AG09319 (cell line): ENCODE results near the gene SCYL3.

ENCODE experiments used
- DNase-seq: peaks from one replicate; pipeline ENCODE4 v3.0.0-alpha.2; 2010; ENCODE audit warnings: low read depth; ENCODE audit errors: extremely low read depth
- TF ChIP-seq, protein P1 (sequence below): IDR thresholded peaks from 2 replicates; pipeline ENCODE4 v1.5.1; 2011; ENCODE audit warnings: low read depth, mild to moderate bottlenecking, inconsistent platforms, low read length, moderate library complexity

SCYL3 gene

DNA sequence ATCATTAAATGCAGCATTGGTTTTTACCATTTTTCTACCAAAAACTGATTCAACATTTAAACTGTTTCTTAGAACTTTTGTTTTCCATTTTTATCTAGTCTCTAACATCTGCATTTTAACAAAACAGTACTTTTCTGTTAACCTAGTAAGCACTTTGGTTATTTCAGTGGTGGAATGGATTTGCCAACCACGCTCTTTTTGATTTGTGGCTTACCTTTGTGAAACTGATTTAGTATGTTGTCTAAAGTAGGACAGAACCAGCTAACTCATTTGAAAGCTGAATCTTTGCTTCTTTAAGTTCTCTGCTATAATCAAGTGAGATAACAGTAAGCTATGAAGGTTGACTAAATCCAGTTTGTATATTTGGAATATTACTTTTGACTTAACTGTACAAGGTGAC, 57.5 kb downstream of the SCYL3 start:
- TF ChIP-seq, protein P1, sequence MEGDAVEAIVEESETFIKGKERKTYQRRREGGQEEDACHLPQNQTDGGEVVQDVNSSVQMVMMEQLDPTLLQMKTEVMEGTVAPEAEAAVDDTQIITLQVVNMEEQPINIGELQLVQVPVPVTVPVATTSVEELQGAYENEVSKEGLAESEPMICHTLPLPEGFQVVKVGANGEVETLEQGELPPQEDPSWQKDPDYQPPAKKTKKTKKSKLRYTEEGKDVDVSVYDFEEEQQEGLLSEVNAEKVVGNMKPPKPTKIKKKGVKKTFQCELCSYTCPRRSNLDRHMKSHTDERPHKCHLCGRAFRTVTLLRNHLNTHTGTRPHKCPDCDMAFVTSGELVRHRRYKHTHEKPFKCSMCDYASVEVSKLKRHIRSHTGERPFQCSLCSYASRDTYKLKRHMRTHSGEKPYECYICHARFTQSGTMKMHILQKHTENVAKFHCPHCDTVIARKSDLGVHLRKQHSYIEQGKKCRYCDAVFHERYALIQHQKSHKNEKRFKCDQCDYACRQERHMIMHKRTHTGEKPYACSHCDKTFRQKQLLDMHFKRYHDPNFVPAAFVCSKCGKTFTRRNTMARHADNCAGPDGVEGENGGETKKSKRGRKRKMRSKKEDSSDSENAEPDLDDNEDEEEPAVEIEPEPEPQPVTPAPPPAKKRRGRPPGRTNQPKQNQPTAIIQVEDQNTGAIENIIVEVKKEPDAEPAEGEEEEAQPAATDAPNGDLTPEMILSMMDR, result no peak
- no peak for DNase-seq

DNA sequence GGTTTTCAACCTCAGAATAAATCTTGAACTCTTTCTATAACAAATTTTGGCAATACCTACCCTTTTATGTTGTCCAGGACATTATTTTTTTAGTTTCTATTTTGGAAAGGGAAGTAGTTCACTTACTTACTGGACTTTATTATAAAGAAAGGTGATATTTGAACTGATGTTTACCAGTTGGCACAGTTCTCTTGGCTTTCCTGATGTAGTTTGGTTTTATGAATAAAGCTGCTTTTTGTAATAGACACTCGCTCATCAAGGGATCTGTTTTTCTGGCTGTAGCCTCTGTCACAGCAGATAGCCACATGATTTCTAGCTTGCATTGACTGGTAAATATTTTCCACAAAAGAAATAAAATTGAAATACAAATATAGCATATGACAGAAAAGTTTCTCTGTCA, 58.0 kb downstream of the SCYL3 start:
- TF ChIP-seq, protein P1, result no peak
- no peak for DNase-seq

DNA sequence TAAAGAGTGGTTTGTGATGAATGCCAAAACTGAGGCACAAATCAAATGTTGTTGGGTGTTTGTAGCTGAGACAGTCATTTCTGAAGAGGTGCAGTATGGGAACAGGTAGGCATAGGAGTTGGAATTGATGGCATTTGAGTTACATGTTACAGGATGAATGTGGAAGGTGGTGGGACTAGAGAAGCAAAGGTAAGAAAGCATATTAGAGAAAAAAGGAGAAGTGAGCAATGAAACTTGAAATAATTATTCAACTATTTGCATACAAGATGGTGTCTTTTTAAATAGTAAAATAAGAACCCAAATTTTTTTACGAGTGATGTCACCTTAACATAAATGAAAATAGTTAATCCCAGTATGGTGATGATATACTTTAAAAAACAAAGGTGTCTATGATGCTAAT, 58.8 kb downstream of the SCYL3 start:
- TF ChIP-seq, protein P1, result no peak
- DNase-seq, result no peak

DNA sequence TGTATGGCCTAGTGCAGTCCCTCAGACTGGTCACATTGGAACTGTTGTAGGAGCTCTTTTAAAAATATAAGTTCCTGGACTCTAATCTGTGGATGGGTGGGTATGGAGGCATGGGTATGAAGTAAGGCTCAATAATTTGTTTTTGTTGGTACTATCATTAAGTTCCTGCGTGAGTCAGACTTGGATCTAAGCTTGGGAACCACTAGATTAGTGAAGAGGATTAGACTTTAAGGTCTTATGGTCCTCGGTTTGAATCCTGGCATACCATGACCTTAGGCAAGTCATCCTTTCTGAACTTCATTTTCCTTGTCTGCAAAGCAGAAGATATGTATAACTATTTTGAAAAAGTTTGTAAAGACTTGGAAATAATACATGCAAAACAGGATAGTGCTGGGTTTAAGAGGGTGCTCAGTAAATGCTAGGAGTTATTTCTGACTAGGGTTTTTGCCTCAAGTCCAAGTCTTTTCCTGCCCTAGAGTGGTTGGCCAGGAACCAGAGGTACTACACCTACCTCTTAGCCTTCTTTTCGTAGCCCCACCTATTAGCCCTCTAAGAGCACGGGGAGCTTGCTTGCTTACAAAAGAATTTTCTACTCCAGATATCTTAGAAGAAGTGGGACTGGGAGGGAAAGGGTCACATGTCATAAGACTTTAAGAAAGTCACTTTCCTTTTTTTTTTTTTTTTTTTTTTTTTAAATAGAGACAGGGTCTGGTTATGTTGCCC, 60.4 kb downstream of the SCYL3 start:
- no peak for DNase-seq
- TF ChIP-seq, protein P1, result no peak

DNA sequence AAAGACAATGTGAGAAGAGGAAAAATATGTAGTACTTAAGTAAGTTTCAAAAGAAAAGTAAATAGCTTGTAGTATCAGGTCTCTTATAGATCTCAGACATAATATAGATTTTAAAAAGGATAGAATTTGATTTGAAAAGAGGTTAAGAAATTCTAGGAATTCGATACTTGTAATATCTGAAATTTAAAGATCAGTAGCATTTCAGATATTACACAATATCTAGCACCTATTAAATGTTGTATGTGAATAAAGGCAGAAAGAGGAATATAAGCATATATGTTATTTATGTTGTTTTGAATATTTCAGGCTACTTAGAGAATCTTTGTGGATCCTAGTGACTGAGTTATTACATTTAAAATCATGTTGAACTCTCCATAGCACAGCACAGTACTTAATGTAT, 64.0 kb downstream of the SCYL3 start:
- TF ChIP-seq, protein P1, result no peak
- no peak for DNase-seq

DNA sequence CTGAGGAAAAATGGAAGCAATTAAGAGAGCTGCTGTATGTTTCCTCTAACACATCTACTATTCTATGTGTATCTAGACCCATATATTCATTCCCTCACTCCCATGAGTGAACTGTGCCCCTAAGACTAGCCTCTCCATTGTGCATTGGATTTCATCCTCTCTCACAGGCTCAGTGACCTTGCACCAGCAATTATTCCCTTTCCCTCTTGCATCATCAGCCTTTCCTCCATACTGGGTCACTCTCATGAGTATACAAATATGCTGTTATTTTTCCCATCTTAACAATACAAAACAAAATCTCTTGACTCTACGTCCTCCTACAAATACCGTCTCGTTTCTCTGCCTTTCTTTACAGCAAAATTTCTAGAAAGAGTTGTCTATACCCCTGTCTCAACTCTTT, 69.5 kb downstream of the SCYL3 start:
- TF ChIP-seq, protein P1, result no peak
- DNase-seq, result no peak

DNA sequence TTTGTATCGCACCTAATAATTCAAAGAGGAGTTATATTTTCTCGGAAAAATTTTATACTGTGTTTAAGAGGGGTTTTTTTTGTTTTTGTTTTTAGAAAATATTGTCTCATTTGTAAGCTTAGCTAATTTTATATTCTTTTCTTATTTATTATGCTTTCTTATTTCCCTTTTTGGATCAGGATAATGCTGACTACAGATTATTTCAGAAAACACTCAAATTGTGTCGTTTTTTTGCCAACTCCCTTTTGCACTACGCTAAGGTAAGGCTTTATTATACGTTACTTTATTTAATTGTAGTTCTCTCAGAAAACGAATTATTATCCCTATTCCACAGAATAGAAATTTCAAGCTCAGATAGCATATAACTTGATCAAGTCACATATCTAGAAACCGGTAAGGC, 72.2 kb downstream of the SCYL3 start:
- DNase-seq, result no peak
- TF ChIP-seq, protein P1, result no peak
